Body of pancreas (tissue), 4 donors: ENCODE data around the gene PNO1. TPM values are rescaled to one million over a fixed set of nuclear protein-coding genes. Genes with fewer than 3 reads are reported as not detected.

ENCODE experiments used
- ATAC-seq: fragments of 150-250 bp; one replicate; pipeline ENCODE4 v1.9.1; 2016
- DNase-seq, 4 donors: peaks; one replicate each; pipeline ENCODE4 v3.0.0-alpha.2; 2019
- H3K27ac ChIP-seq, 4 donors: fragments of 200-600 bp; sonication (generic); 1 replicate in 3 of 4; 2 replicates in 1 of 4; pipeline versions ENCODE4 v1.5.1 to v1.6.1; 2016 to 2019; ENCODE audit warnings: mild to moderate bottlenecking in 1 of 4, mixed read lengths in 1 of 4, moderate library complexity in 1 of 4
- H3K27me3 ChIP-seq, 2 donors: fragments of 200-600 bp; sonication (generic); one replicate each; pipeline ENCODE4 v1.6.0; 2016; ENCODE audit warnings: mild to moderate bottlenecking in 1 of 2
- H3K36me3 ChIP-seq, 2 donors: fragments of 200-600 bp; sonication (generic); replicated peaks in 1 of 2; 2 replicates each; pipeline ENCODE4 v1.5.1; 2016; ENCODE audit warnings: low read depth in 2 of 2; ENCODE audit not compliant: insufficient read depth in 1 of 2
- H3K4me1 ChIP-seq: fragments of 200-600 bp; sonication (generic); one replicate; pipeline ENCODE4 v1.6.0; 2016
- H3K4me3 ChIP-seq, 2 donors: fragments of 200-600 bp; sonication (generic); 1 replicate in 1 of 2; 2 replicates in 1 of 2; pipeline ENCODE4 v1.5.1; 2016 to 2019
- H3K9me3 ChIP-seq, 3 donors: fragments of 200-600 bp; sonication (generic); 1 replicate in 2 of 3; 2 replicates in 1 of 3; pipeline ENCODE4 v1.5.1; 2016
- POLR2A ChIP-seq, 3 donors: fragments of 450-650 bp; IDR thresholded peaks; one replicate each; pipeline ENCODE4 v1.6.1; 2016; ENCODE audit warnings: antibody characterized with exemption in 3 of 3, mild to moderate bottlenecking in 2 of 3
- WGBS, 2 donors: methylation state at CpG; one replicate each; pipeline ENCODE4 v1.1.5; 2017; 5-methylcytosine and 5-hydroxymethylcytosine counted together
- intact Hi-C: fragments of 100-400 bp; cut with DNase I; formaldehyde crosslinking; loops from one replicate; pipeline ENCODE4 v1.15.1; 2023
- total RNA-seq, 2 donors: library from RNA; depleted of rRNA; stranded (reverse); fragments of >200 nt; gene quantifications; one replicate each; pipeline ENCODE4 v1.1.0, GENCODE V29; 2016
- TF ChIP-seq, protein P1 (sequence below), 7 experiments: fragments of 450-650 bp in 4 of 7; fragments of 200-600 bp in 3 of 7; sonication (generic) in 3 of 7; IDR thresholded peaks; one replicate each; pipeline ENCODE4 v1.5.1; 2016 to 2019; ENCODE audit warnings: antibody characterized with exemption in 7 of 7

Gene PNO1
- total RNA-seq, 2 donors from 2014 or later: 6.0 to 8.9 TPM

DNA sequence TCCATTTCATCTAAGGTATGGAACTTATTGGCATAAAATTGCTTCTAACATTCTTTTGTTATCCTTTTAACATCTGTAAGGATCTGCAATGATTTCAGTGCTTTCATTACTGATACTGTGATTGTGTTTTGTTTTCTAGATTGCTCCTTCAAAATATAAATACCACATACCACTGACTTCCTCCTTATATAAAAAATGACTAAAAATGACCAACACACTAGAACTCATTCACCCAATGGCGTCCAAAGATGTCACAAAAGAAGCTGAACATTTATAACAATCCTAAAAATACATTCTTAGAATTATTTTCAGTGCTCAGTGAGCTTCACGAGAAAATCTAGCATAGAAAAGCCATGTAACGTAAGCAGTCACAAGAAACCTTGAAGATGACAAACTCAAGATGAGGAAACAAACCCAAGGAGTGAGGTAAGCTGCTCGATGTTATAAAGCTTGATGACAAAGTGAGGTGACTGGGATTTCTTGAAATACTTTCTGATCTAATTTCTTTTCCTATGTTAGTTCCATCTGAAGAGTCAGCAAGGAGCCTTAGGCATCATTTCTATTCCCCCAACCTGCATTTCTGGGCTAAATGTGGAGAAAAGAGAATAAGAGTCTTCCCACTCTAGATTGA is 42.6 kb downstream of the PNO1 start:
- Histone ChIP-seq H3K36me3 (no peaks in the 10 kb centered on the region), H3K4me1 (peaks cover 14% of the 10 kb centered on the region), H3K27ac (no peak overlapping the region), H3K4me3 (no peak overlapping the region), H3K27me3 (no peaks in the 10 kb centered on the region), H3K9me3 (no peaks in the 10 kb centered on the region)
- WGBS, 2 donors: 65 to 89% methylated on average over 4 of the region's 4 CpGs
- no peak for TF ChIP-seq POLR2A (IDR thresholded peaks at IDR 0.05)
- TF ChIP-seq, protein P1, sequence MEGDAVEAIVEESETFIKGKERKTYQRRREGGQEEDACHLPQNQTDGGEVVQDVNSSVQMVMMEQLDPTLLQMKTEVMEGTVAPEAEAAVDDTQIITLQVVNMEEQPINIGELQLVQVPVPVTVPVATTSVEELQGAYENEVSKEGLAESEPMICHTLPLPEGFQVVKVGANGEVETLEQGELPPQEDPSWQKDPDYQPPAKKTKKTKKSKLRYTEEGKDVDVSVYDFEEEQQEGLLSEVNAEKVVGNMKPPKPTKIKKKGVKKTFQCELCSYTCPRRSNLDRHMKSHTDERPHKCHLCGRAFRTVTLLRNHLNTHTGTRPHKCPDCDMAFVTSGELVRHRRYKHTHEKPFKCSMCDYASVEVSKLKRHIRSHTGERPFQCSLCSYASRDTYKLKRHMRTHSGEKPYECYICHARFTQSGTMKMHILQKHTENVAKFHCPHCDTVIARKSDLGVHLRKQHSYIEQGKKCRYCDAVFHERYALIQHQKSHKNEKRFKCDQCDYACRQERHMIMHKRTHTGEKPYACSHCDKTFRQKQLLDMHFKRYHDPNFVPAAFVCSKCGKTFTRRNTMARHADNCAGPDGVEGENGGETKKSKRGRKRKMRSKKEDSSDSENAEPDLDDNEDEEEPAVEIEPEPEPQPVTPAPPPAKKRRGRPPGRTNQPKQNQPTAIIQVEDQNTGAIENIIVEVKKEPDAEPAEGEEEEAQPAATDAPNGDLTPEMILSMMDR (IDR thresholded peaks at IDR 0.05): no peak
- ATAC-seq (no peak), DNase-seq (no peak)
- intact Hi-C loops: no loop called here

- Histone ChIP-seq H3K9me3 (no peaks in the 10 kb centered on the region), H3K4me1 (peaks cover 22% of the 10 kb centered on the region), H3K36me3 (no peaks in the 10 kb centered on the region), H3K27me3 (no peaks in the 10 kb centered on the region), H3K27ac (no peak overlapping the region), H3K4me3 (no peak overlapping the region)
- DNase-seq (no peak), ATAC-seq (no peak)
- WGBS, 2 donors: 72% methylated on average over 3 of the region's 3 CpGs
- no peak for TF ChIP-seq POLR2A (IDR thresholded peaks at IDR 0.05)
- TF ChIP-seq, protein P1 (IDR thresholded peaks at IDR 0.05): no peak
- intact Hi-C loops: no loop called here
Observed at GRCh38 chr2:68203587-68203986, 45.9 kb downstream of the PNO1 start.

DNA sequence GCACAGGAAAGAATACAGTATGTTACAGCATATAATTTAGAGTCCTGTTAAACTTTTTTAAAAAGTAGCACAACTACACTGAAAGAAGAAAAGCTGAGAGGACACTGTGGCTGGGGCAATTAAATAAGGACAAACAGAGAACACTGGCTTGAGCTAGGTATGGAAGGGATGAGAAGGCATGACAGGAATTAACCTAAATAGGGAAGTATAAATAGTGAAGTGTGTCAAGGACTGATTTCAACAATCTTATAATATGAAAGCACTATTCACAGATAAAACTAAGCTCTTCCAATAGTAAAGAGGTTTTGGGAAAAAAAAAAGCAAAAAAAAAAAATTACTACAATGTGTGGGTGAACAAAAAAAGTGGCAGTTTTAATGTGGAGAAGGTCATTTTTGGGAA is 49.1 kb downstream of the PNO1 start:
- TF ChIP-seq, protein P1 (IDR thresholded peaks at IDR 0.05): no peak
- TF ChIP-seq POLR2A (IDR thresholded peaks at IDR 0.05): no peak
- Histone ChIP-seq H3K27me3 (no peaks in the 10 kb centered on the region), H3K36me3 (no peaks in the 10 kb centered on the region), H3K4me3 (no peak overlapping the region), H3K9me3 (no peaks in the 10 kb centered on the region), H3K4me1 (peaks cover 22% of the 10 kb centered on the region), H3K27ac (no peak overlapping the region)
- intact Hi-C loops: no loop called here
- DNase-seq (no peak), ATAC-seq (no peak)

GRCh38 chr2:68214381-68214780 is 56.7 kb downstream of the PNO1 start:
- no peak for ATAC-seq
- WGBS, 2 donors: 87 to 90% methylated on average over 5 of the region's 5 CpGs
- H3K4me1 ChIP-seq: peaks cover 26% of the 10 kb centered on the region
- H3K36me3 ChIP-seq: peaks cover 0 to 3% of the 10 kb centered on the region in 2 donors
- no peak for DNase-seq
- TF ChIP-seq, protein P1 (IDR thresholded peaks at IDR 0.05): no peak
- no peak for TF ChIP-seq POLR2A (IDR thresholded peaks at IDR 0.05)
- intact Hi-C loops: no loop called here
- no peak overlapping the region for H3K4me3 ChIP-seq
- H3K9me3 ChIP-seq: no peaks in the 10 kb centered on the region
- no peaks in the 10 kb centered on the region for H3K27me3 ChIP-seq
- H3K27ac ChIP-seq: no peak overlapping the region
